Esophagus squamous epithelium (tissue), 5 donors: ENCODE data around the gene LYRM9. TPM values are rescaled to one million over a fixed set of nuclear protein-coding genes. Genes with fewer than 3 reads are reported as not detected.
"Not testable (repeated sequence)": the region's sequence is repeated elsewhere in the genome, so short reads cannot be mapped to it uniquely, and the experiment has no call there.

Experiments
- DNase-seq: peaks from one replicate; lab custom pipeline; 2025; lab: John Stamatoyannopoulos, UW
- H3K27ac ChIP-seq, 4 donors: fragments of 200-600 bp; sonication (generic); one replicate each; pipeline ENCODE4 v1.5.1; 2016 to 2019; ENCODE audit warnings: mild to moderate bottlenecking in 1 of 4
- H3K27me3 ChIP-seq, 4 donors: fragments of 200-600 bp; sonication (generic); 1 replicate in 3 of 4; 2 replicates in 1 of 4; pipeline versions ENCODE4 v1.5.1 to v1.6.0; 2017 to 2021; ENCODE audit warnings: antibody characterized with exemption in 1 of 4
- H3K36me3 ChIP-seq, 3 donors: fragments of 200-600 bp; sonication (generic); one replicate each; pipeline ENCODE4 v1.5.1; 2016 to 2019
- H3K4me1 ChIP-seq, 3 donors: fragments of 200-600 bp; sonication (generic); one replicate each; pipeline ENCODE4 v1.5.1; 2017 to 2019
- H3K4me3 ChIP-seq, 4 donors: fragments of 200-600 bp; sonication (generic); 1 replicate in 3 of 4; 2 replicates in 1 of 4; pipeline ENCODE4 v1.5.1; 2016 to 2019; ENCODE audit warnings: mild to moderate bottlenecking in 2 of 4, moderate library complexity in 1 of 4
- H3K9me3 ChIP-seq, 3 donors: fragments of 200-600 bp; sonication (generic); one replicate each; pipeline ENCODE4 v1.5.1; 2016 to 2019
- CTCF ChIP-seq, 6 experiments: fragments of 450-650 bp in 4 of 6; fragments of 200-600 bp in 2 of 6; sonication (generic) in 2 of 6; IDR thresholded peaks; one replicate each; pipeline ENCODE4 v1.5.1; 2016 to 2019; ENCODE audit warnings: antibody characterized with exemption in 6 of 6, mild to moderate bottlenecking in 4 of 6, moderate library complexity in 4 of 6
- POLR2A ChIP-seq, 4 donors: fragments of 450-650 bp; IDR thresholded peaks; one replicate each; pipeline ENCODE4 v1.6.1; 2017; ENCODE audit warnings: antibody characterized with exemption in 4 of 4, mild to moderate bottlenecking in 4 of 4, moderate library complexity in 3 of 4
- WGBS, 2 donors: methylation state at CpG; one replicate each; pipeline ENCODE4 v1.1.5; 2018; 5-methylcytosine and 5-hydroxymethylcytosine counted together
- intact Hi-C: fragments of 100-400 bp; cut with DNase I; formaldehyde crosslinking; loops from one replicate; pipeline ENCODE4 v1.15.0; 2022
- total RNA-seq, 4 donors: library from RNA; depleted of rRNA; stranded (reverse); fragments of >200 nt; gene quantifications; one replicate each; pipeline ENCODE4 v1.1.0, GENCODE V29; 2016
- donor health status: DM: yes; HTN: yes; CAD: no.

The LYRM9 gene
- total RNA-seq, 4 donors from 2014 or later: 1.7 to 9.8 (median 6.1) TPM

GRCh38 chr17:27889711-27890251 lies 3.4 kb downstream of the LYRM9 start:
- Histone ChIP-seq H3K27ac (no peak overlapping the region), H3K27me3 (peaks cover 0 to 6% (median 0%) of the 10 kb centered on the region in 4 donors)
- intact Hi-C loops: no loop called here

GRCh38 chr17:27888945-27889344 lies 4.2 kb downstream of the LYRM9 start:
- intact Hi-C loops: no loop called here
- H3K4me1 ChIP-seq: peaks cover 4 to 17% (median 4%) of the 10 kb centered on the region in 3 donors
- no peak overlapping the region for H3K27ac ChIP-seq
- TF ChIP-seq POLR2A (IDR thresholded peaks at IDR 0.05): no peak
- TF ChIP-seq CTCF (IDR thresholded peaks at IDR 0.05): no peak
- no peaks in the 10 kb centered on the region for H3K9me3 ChIP-seq
- H3K4me3 ChIP-seq: no peak overlapping the region
- WGBS, 2 donors: 69 to 75% methylated on average over 7 of the region's 7 CpGs
- no peaks in the 10 kb centered on the region for H3K27me3 ChIP-seq
- DNase-seq: no peak
- no peaks in the 10 kb centered on the region for H3K36me3 ChIP-seq

More at GRCh38 chr17:27889711-27890251, 3.4 kb downstream of the LYRM9 start:
- no peak for DNase-seq
- WGBS, 2 donors: 84 to 96% methylated on average over 4 of the region's 4 CpGs
- Histone ChIP-seq H3K36me3 (no peaks in the 10 kb centered on the region), H3K9me3 (no peaks in the 10 kb centered on the region), H3K4me1 (peaks cover 4 to 17% (median 4%) of the 10 kb centered on the region in 3 donors), H3K4me3 (no peak overlapping the region)
- TF ChIP-seq CTCF (IDR thresholded peaks at IDR 0.05) (no peak), POLR2A (IDR thresholded peaks at IDR 0.05) (no peak)

- Histone ChIP-seq H3K27me3 (no peaks in the 10 kb centered on the region), H3K27ac (no peak overlapping the region), H3K4me3 (no peak overlapping the region), H3K4me1 (peaks cover 4 to 10% (median 4%) of the 10 kb centered on the region in 3 donors), H3K9me3 (no peaks in the 10 kb centered on the region), H3K36me3 (no peaks in the 10 kb centered on the region)
- DNase-seq: no peak
- intact Hi-C loops: no loop called here
- no peak for TF ChIP-seq POLR2A (IDR thresholded peaks at IDR 0.05)
- TF ChIP-seq CTCF (IDR thresholded peaks at IDR 0.05): no peak
- WGBS, 2 donors: 49 to 73% methylated on average over 2 of the region's 2 CpGs
Observed at GRCh38 chr17:27888067-27888466, 5.1 kb downstream of the LYRM9 start.

GRCh38 chr17:27886348-27886906 lies 6.7 kb downstream of the LYRM9 start:
- H3K9me3 ChIP-seq, H3K4me1 ChIP-seq, H3K4me3 ChIP-seq, DNase-seq, intact Hi-C loops, H3K36me3 ChIP-seq, H3K27me3 ChIP-seq, H3K27ac ChIP-seq: not testable (repeated sequence)
- WGBS, 2 donors: 84 to 90% methylated on average over 8 of the region's 8 CpGs

- no peak for TF ChIP-seq CTCF (IDR thresholded peaks at IDR 0.05)
- no peak for TF ChIP-seq POLR2A (IDR thresholded peaks at IDR 0.05)
- Histone ChIP-seq H3K27ac (no peak overlapping the region), H3K27me3 (no peaks in the 10 kb centered on the region), H3K36me3 (peaks cover 0 to 24% (median 0%) of the 10 kb centered on the region in 3 donors), H3K9me3 (no peaks in the 10 kb centered on the region), H3K4me3 (no peak overlapping the region), H3K4me1 (no peaks in the 10 kb centered on the region)
- DNase-seq: no peak
- intact Hi-C loops: loop anchor here (5.0 kb wide), 1 partner anchor 120 kb away; no protein-coding TSS in a partner anchor
- 80 to 81% methylated on average over 6 to 8 of the region's 11 CpGs for WGBS, 2 donors
Observed at GRCh38 chr17:27882162-27882840, 10.9 kb downstream of the LYRM9 start.
